Thyroid gland (tissue), 4 donors: ENCODE data around the gene HOXB2. TPM values are rescaled to one million over a fixed set of nuclear protein-coding genes. Genes with fewer than 3 reads are reported as not detected.

Experiments
- DNase-seq, 2 donors: peaks; one replicate each; pipeline ENCODE4 v3.0.0-alpha.2; 2019
- H3K27ac ChIP-seq, 3 donors: fragments of 200-600 bp; sonication (generic); 1 replicate in 2 of 3; 2 replicates in 1 of 3; pipeline ENCODE4 v1.5.1; 2016 to 2019; ENCODE audit warnings: mild to moderate bottlenecking in 1 of 3, moderate library complexity in 1 of 3
- H3K27me3 ChIP-seq: fragments of 200-600 bp; sonication (generic); one replicate; pipeline ENCODE4 v1.5.1; 2019
- H3K36me3 ChIP-seq, 2 donors: fragments of 200-600 bp; sonication (generic); one replicate each; pipeline ENCODE4 v1.5.1; 2016 to 2019
- H3K4me1 ChIP-seq, 2 donors: fragments of 200-600 bp; sonication (generic); one replicate each; pipeline ENCODE4 v1.5.1; 2017 to 2019
- H3K4me3 ChIP-seq, 3 donors: fragments of 200-600 bp; sonication (generic); replicated peaks in 1 of 3; 1 replicate in 2 of 3; 2 replicates in 1 of 3; pipeline ENCODE4 v1.5.1; 2016; ENCODE audit warnings: mild to moderate bottlenecking in 1 of 3
- H3K9me3 ChIP-seq: fragments of 200-600 bp; sonication (generic); one replicate; pipeline ENCODE4 v1.5.1; 2017
- CTCF ChIP-seq, 6 experiments: fragments of 200-600 bp in 3 of 6; fragments of 450-650 bp in 3 of 6; sonication (generic) in 3 of 6; IDR thresholded peaks; one replicate each; pipeline ENCODE4 v1.5.1; 2016 to 2019; ENCODE audit warnings: antibody characterized with exemption in 6 of 6, mild to moderate bottlenecking in 2 of 6, inconsistent platforms in 1 of 6, moderate library complexity in 1 of 6
- POLR2A ChIP-seq, 2 donors: fragments of 450-650 bp; IDR thresholded peaks; one replicate each; pipeline ENCODE4 v1.6.1; 2017; ENCODE audit warnings: antibody characterized with exemption in 2 of 2, mild to moderate bottlenecking in 2 of 2, moderate library complexity in 1 of 2
- WGBS, 2 donors: methylation state at CpG; one replicate each; pipeline ENCODE4 v1.1.5; 2017; 5-methylcytosine and 5-hydroxymethylcytosine counted together
- intact Hi-C: fragments of 100-400 bp; cut with DNase I; formaldehyde crosslinking; loops from one replicate; pipeline ENCODE4 v1.15.1; 2023
- total RNA-seq, 4 donors: library from RNA; depleted of rRNA; stranded (reverse); fragments of >200 nt; gene quantifications; one replicate each; pipeline ENCODE4 v1.2.3, GENCODE V29; 2016

HOXB2 gene
- total RNA-seq, 4 donors from 2014 or later = 2.6 to 9.4 (median 5.2) TPM

GRCh38 chr17:48568499-48569239 lies 23.8 kb upstream of the HOXB2 start:
- Histone ChIP-seq H3K27me3 (peaks cover 31% of the 10 kb centered on the region), H3K27ac (no peak overlapping the region), H3K4me1 (peaks cover 4 to 9% of the 10 kb centered on the region in 2 donors), H3K9me3 (no peaks in the 10 kb centered on the region), H3K36me3 (no peaks in the 10 kb centered on the region), H3K4me3 (no peak overlapping the region)
- no peak for TF ChIP-seq POLR2A (IDR thresholded peaks at IDR 0.05)
- TF ChIP-seq CTCF (IDR thresholded peaks at IDR 0.05) = no peak
- intact Hi-C loops = no loop called here
- WGBS, 2 donors = 14% methylated on average over 33 of the region's 33 CpGs
- DNase-seq = no peak

GRCh38 chr17:48567646-48568354 lies 22.9 kb upstream of the HOXB2 start:
- no peak overlapping the region for H3K27ac ChIP-seq
- H3K4me3 ChIP-seq = no peak overlapping the region
- H3K36me3 ChIP-seq = no peaks in the 10 kb centered on the region
- DNase-seq = no peak
- WGBS, 2 donors = 19 to 22% methylated on average over 2 of the region's 2 CpGs
- H3K4me1 ChIP-seq = peaks cover 4 to 9% of the 10 kb centered on the region in 2 donors
- no peaks in the 10 kb centered on the region for H3K9me3 ChIP-seq
- intact Hi-C loops = no loop called here
- TF ChIP-seq CTCF (IDR thresholded peaks at IDR 0.05) (no peak), POLR2A (IDR thresholded peaks at IDR 0.05) (no peak)
- H3K27me3 ChIP-seq = peaks cover 30% of the 10 kb centered on the region

- DNase-seq = no peak
- Histone ChIP-seq H3K4me3 (no peak overlapping the region), H3K9me3 (no peaks in the 10 kb centered on the region), H3K36me3 (no peaks in the 10 kb centered on the region), H3K27me3 (peaks cover 32% of the 10 kb centered on the region), H3K4me1 (peaks cover 4 to 9% of the 10 kb centered on the region in 2 donors), H3K27ac (no peak overlapping the region)
- intact Hi-C loops = no loop called here
- 16 to 45% methylated on average over 6 of the region's 6 CpGs for WGBS, 2 donors
- TF ChIP-seq CTCF (IDR thresholded peaks at IDR 0.05) = no peak
- no peak for TF ChIP-seq POLR2A (IDR thresholded peaks at IDR 0.05)
Observed at GRCh38 chr17:48567209-48567608, 22.3 kb upstream of the HOXB2 start.

- no peaks in the 10 kb centered on the region for H3K36me3 ChIP-seq
- no peak overlapping the region for H3K27ac ChIP-seq
- H3K4me1 ChIP-seq = peaks cover 4 to 9% of the 10 kb centered on the region in 2 donors
- intact Hi-C loops = no loop called here
- TF ChIP-seq CTCF (IDR thresholded peaks at IDR 0.05) (no peak), POLR2A (IDR thresholded peaks at IDR 0.05) (no peak)
- no peaks in the 10 kb centered on the region for H3K9me3 ChIP-seq
- 24 to 31% methylated on average over 2 of the region's 2 CpGs for WGBS, 2 donors
- peaks cover 33% of the 10 kb centered on the region for H3K27me3 ChIP-seq
- no peak overlapping the region for H3K4me3 ChIP-seq
- no peak for DNase-seq
Observed at GRCh38 chr17:48566717-48567116, 21.8 kb upstream of the HOXB2 start.
